ENCODE measurements around the gene COX4I2.

DNA sequence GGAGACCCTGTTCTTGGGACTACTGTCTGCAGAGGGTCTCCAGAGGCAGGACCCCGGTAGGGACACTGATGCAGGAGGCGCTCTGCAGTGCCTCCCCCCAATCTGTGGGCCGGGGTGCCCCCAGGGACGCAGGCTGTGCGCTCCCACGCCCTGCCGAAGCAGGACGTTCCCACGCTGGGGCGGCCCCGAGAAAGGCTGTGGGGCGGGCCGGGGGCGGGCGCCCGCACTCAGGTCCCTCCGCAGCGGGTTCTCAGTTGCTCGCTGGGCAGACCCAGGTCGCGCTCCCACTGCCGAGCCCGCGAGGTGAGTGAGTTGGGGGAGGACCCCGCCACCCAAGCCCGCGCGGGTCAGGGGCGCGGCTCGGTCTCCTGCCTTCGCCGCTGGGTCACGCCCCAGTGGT, at the start of gene COX4I2:
- TF ChIP-seq, protein P1, sequence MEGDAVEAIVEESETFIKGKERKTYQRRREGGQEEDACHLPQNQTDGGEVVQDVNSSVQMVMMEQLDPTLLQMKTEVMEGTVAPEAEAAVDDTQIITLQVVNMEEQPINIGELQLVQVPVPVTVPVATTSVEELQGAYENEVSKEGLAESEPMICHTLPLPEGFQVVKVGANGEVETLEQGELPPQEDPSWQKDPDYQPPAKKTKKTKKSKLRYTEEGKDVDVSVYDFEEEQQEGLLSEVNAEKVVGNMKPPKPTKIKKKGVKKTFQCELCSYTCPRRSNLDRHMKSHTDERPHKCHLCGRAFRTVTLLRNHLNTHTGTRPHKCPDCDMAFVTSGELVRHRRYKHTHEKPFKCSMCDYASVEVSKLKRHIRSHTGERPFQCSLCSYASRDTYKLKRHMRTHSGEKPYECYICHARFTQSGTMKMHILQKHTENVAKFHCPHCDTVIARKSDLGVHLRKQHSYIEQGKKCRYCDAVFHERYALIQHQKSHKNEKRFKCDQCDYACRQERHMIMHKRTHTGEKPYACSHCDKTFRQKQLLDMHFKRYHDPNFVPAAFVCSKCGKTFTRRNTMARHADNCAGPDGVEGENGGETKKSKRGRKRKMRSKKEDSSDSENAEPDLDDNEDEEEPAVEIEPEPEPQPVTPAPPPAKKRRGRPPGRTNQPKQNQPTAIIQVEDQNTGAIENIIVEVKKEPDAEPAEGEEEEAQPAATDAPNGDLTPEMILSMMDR (IDR thresholded peaks at IDR 0.05; ENCODE audit: control extremely low read depth in 1 of 3, insufficient read depth in 1 of 3, low read depth in 1 of 3, low read length in 3 of 3): no peak
- TF ChIP-seq POLR2AphosphoS5 (IDR thresholded peaks at IDR 0.05; ENCODE audit: low read depth, low read length) (no peak), ASH2L (IDR thresholded peaks at IDR 0.05; ENCODE audit: low read length) (no peak), PHF8 (conservative IDR thresholded peaks at IDR 0.05; ENCODE audit: low read depth, low read length) (no peak), CEBPB (IDR thresholded peaks at IDR 0.05; ENCODE audit: low read depth, low read length) (no peak)

Data from H1 (cell line).